GM23248 (cell line): ENCODE measurements around the gene SLC39A1. TPM values are rescaled to one million over a fixed set of nuclear protein-coding genes. Genes with fewer than 3 reads are reported as not detected.

Experiments
- DNase-seq: peaks from one replicate; pipeline ENCODE4 v3.0.0-alpha.2; 2015
- H2AFZ ChIP-seq: fragments of 200-600 bp; sonication (generic); 2 replicates; pipeline ENCODE4 v1.6.1; 2016; ENCODE audit warnings: antibody characterized with exemption
- H3F3A ChIP-seq: fragments of 200-600 bp; sonication (generic); 2 replicates; pipeline ENCODE4 v1.6.1; 2016; ENCODE audit warnings: mild to moderate bottlenecking, antibody characterized with exemption, mixed run types; ENCODE audit not compliant: insufficient read depth
- H3K27ac ChIP-seq: fragments of 200-600 bp; sonication (generic); 2 replicates; pipeline ENCODE4 v1.5.1; 2016; ENCODE audit warnings: mild to moderate bottlenecking
- H3K27me3 ChIP-seq: fragments of 200-600 bp; sonication (generic); replicated peaks from 2 replicates; pipeline ENCODE4 v1.6.1; 2016; ENCODE audit warnings: mild to moderate bottlenecking; ENCODE audit not compliant: insufficient read depth
- H3K36me3 ChIP-seq: fragments of 200-600 bp; sonication (generic); 2 replicates; pipeline ENCODE4 v1.6.1; 2016; ENCODE audit warnings: low read depth, mild to moderate bottlenecking
- H3K4me1 ChIP-seq: fragments of 200-600 bp; sonication (generic); 2 replicates; pipeline ENCODE4 v1.6.1; 2016; ENCODE audit warnings: mild to moderate bottlenecking; ENCODE audit not compliant: insufficient read depth
- H3K4me2 ChIP-seq: fragments of 200-600 bp; sonication (generic); one replicate; pipeline ENCODE4 v1.6.1; 2016; ENCODE audit warnings: mild to moderate bottlenecking; ENCODE audit not compliant: unreplicated experiment
- H3K4me3 ChIP-seq: fragments of 200-600 bp; sonication (generic); 2 replicates; pipeline ENCODE4 v1.5.1; 2016; ENCODE audit warnings: mild to moderate bottlenecking
- H3K79me2 ChIP-seq: fragments of 200-600 bp; sonication (generic); 2 replicates; pipeline ENCODE4 v1.6.1; 2016; ENCODE audit warnings: mild to moderate bottlenecking; ENCODE audit not compliant: insufficient read depth
- H3K9ac ChIP-seq: fragments of 200-600 bp; sonication (generic); 2 replicates; pipeline ENCODE4 v1.6.1; 2016; ENCODE audit warnings: mild to moderate bottlenecking
- H3K9me2 ChIP-seq: fragments of 200-600 bp; sonication (generic); 2 replicates; pipeline ENCODE4 v1.6.1; 2016; ENCODE audit warnings: mixed run types, mild to moderate bottlenecking, moderate library complexity; ENCODE audit not compliant: insufficient read depth
- H3K9me3 ChIP-seq: fragments of 200-600 bp; sonication (generic); one replicate; pipeline ENCODE4 v1.6.1; 2017; ENCODE audit warnings: low read depth
- H4K20me1 ChIP-seq: fragments of 200-600 bp; sonication (generic); 2 replicates; pipeline ENCODE4 v1.6.0; 2016; ENCODE audit not compliant: insufficient read depth
- EZH2 ChIP-seq: fragments of 200-600 bp; sonication (generic); IDR thresholded peaks from 2 replicates; pipeline ENCODE4 v1.6.1; 2018; ENCODE audit warnings: antibody characterized with exemption, mild to moderate bottlenecking; ENCODE audit not compliant: insufficient read depth, poor library complexity, severe bottlenecking
- EZH2phosphoT487 ChIP-seq: fragments of 200-600 bp; sonication (generic); IDR thresholded peaks from 2 replicates; pipeline ENCODE4 v1.6.1; 2018; ENCODE audit warnings: antibody characterized with exemption, moderate library complexity, mild to moderate bottlenecking, low read depth; ENCODE audit not compliant: insufficient read depth
- WGBS, 2 experiments: methylation state at CpG; one replicate each; pipeline ENCODE4 v1.1.6; 2015 to 2017; ENCODE audit warnings: low lambda C conversion rate in 2 of 2, low coverage in 1 of 2; ENCODE audit errors: missing lambda C conversion rate in 2 of 2; 5-methylcytosine and 5-hydroxymethylcytosine counted together
- in situ Hi-C: fragments of 300-500 bp; cut with MboI; formaldehyde crosslinking; loops from 2 replicates; pipeline ENCODE4 v1.15.0; 2020
- polyA plus RNA-seq: library from polyadenylated mRNA; unstranded; fragments of >200 nt; fragmentation: Nextera tagmentation; extraction: Ambion mirVana; gene quantifications from 2 replicates; pipeline ENCODE4 v1.2.1, GENCODE V29; 2016
- total RNA-seq: library from RNA; depleted of rRNA; stranded (reverse); fragments of >200 nt; shearing (Covaris generic); gene quantifications from 2 replicates; pipeline ENCODE4 v1.2.3, GENCODE V29; 2014

SLC39A1 gene
- total and polyA plus RNA-seq, 2 experiments from 2014 or later = 91.9 to 120 TPM

DNA sequence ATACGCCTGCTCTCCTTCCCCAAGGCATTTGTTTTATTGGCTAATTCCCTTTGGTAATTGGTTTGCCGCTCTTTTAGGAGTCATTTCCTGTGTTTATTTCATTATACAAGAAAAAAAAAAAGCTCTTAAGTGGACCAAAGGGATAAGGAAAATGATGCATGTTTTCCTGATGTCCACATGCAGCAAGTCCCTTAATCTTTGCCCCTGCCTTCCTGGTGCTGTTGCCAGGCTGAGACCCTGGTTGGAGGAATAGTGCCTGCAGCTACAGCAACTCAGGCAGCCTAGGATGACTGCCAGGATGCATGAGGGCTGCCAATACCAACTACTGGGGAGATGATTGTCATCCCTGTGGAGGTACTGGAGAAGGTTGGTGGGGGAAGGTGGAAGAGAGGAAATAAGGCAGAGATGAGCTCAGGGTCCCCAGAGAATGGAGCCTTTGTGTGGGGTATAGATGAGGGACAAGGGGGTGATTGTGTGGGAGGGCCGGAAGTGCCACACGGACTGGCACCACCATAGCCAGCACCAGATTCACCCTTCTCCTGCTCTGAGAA is 34.5 kb downstream of the SLC39A1 start:
- Histone ChIP-seq H3K4me1 (peaks cover 13% of the 10 kb centered on the region), H4K20me1 (no peaks in the 10 kb centered on the region), H3K36me3 (no peaks in the 10 kb centered on the region), H3K79me2 (no peaks in the 10 kb centered on the region), H3K4me2 (no peak overlapping the region), H3F3A (peaks cover 17% of the 10 kb centered on the region), H3K27ac (no peak overlapping the region), H3K4me3 (no peak overlapping the region), H3K27me3 (no peaks in the 10 kb centered on the region), H3K9me2 (no peaks in the 10 kb centered on the region), H3K9me3 (no peaks in the 10 kb centered on the region), H2AFZ (no peak overlapping the region), H3K9ac (no peak overlapping the region)
- TF ChIP-seq EZH2 = no peak
- TF ChIP-seq EZH2phosphoT487 = no peak
- in situ Hi-C loops = no loop called here
- 42 to 49% methylated on average over 4 of the region's 4 CpGs for WGBS, 2 experiments
- peak; percentile 39 for DNase-seq

DNA sequence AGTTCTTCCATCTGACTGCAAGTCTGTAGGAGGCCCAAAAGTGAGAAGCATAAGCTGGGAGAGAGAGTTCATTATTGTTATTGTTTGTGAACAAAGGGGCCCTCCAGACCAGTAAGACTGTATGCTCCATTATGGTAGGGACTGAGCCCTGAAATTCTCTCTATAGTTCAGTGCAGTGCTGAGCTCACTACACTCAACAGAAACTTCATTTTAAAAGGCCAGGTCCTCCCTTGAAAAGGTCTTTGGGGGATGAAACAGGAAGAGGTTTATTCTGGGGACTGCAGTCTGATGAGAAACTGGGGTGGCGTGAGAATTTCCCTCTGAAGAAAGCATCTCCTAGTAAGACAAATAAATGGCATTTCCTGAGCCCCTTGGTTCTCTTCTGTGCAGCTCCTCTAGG is 35.1 kb downstream of the SLC39A1 start:
- Histone ChIP-seq H3K4me3 (no peak overlapping the region), H3K4me1 (peaks cover 17% of the 10 kb centered on the region), H3K27me3 (no peaks in the 10 kb centered on the region), H3K36me3 (no peaks in the 10 kb centered on the region), H3K79me2 (no peaks in the 10 kb centered on the region), H3K9me2 (no peaks in the 10 kb centered on the region), H3F3A (peaks cover 23% of the 10 kb centered on the region), H2AFZ (no peak overlapping the region), H3K27ac (no peak overlapping the region), H3K4me2 (no peak overlapping the region), H3K9me3 (no peaks in the 10 kb centered on the region), H4K20me1 (no peaks in the 10 kb centered on the region), H3K9ac (no peak overlapping the region)
- no peak for DNase-seq
- TF ChIP-seq EZH2 (no peak), EZH2phosphoT487 (no peak)
- in situ Hi-C loops = no loop called here
- WGBS, 2 experiments = 65 to 73% methylated on average over 1 of the region's 1 CpG

DNA sequence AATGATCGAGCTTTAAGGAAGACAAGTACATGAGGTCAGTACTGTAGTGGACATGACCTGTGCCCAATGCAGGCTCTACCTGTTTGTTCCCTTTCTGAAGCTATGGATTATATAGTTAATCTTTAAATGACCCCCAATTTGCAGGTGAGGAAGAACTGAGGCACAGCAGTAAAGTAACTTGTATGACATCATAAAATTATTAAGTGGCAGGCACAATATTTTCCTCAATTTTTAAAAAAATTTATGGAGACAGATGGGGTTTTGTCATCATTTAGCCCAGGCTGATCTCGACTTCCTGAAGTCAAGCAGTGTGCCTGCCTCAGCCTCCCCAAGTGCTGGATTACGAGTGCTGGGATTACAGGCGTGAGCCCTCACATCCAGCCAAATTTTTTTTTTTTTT is 36.9 kb downstream of the SLC39A1 start:
- in situ Hi-C loops = no loop called here

DNA sequence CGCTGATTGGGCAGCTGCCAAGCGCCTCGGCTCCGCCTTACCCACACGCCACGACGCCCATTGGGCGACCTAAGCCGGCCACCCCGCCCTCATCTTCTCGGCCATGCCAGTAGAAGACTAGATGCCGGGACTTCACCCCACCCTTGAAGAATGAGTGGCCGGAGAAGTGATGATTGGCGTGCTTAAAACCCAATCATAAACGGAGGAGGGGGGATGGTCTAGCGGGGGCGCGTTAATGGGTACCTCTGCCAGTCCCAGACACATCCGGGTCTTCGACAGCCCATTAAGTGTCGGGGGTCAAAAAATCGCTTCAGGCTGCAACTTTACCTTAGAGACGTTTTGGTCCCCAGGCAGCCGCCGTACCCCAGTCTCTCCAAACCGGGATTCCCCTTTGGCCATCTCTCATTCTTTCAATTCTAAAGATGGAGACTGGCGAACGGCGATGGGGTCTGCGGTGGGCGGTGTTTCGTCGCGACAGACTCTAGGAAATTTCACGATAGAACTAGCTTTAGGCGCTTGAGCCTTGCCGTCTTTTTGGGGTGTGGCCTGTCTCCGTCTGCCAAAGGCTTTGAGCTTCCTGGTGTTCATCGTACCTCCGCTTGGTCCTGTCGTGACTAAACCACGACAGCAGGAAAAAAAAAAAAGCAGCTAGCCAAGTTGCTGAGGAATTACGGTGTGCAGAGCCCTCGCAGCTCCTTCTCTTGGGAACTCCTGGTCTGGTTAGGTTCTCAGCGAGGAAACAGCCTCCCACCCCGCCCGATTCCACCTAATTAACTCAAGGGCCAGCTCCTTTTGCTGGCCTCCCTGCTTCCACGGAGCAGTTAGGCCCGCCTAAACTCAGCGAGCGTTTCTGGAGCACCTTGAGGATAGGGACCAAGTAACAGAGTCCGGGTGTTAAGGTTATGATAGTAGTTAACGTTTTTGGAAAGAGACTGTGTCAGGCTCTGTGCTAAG is 40.1 kb downstream of the SLC39A1 start, which contains the start of gene GATAD2B:
Gene GATAD2B (minus strand): TSS at position 1 of the 954 bp plus-strand sequence. CDS start 94,625 bp downstream, outside the sequence.
- no peak for TF ChIP-seq EZH2
- no peak for TF ChIP-seq EZH2phosphoT487
- WGBS, 2 experiments = 0 to 1% methylated on average over 50 to 53 of the region's 53 CpGs
- H3K27me3 ChIP-seq = no peaks in the 10 kb centered on the region
- H3K79me2 ChIP-seq = peaks cover 40% of the 10 kb centered on the region
- peak within 1 kb of the TSS; percentile 90 for H3K27ac ChIP-seq
- H3F3A ChIP-seq = peaks cover 41% of the 10 kb centered on the region
- peaks cover 23% of the 10 kb centered on the region for H4K20me1 ChIP-seq
- H3K9ac ChIP-seq = peak within 1 kb of the TSS; percentile 87
- DNase-seq = peak; percentile 100
- no peaks in the 10 kb centered on the region for H3K9me3 ChIP-seq
- peaks cover 30% of the 10 kb centered on the region for H3K4me1 ChIP-seq
- peak within 1 kb of the TSS; percentile 90 for H3K4me2 ChIP-seq
- H2AFZ ChIP-seq = peak within 1 kb of the TSS; percentile 94
- no peaks in the 10 kb centered on the region for H3K36me3 ChIP-seq
- no peaks in the 10 kb centered on the region for H3K9me2 ChIP-seq
- H3K4me3 ChIP-seq = peak within 1 kb of the TSS; percentile 96
- in situ Hi-C loops = no loop called here

More for the DNA sequence above, 36.9 kb downstream of the SLC39A1 start:
- no peak overlapping the region for H3K4me2 ChIP-seq
- H3K79me2 ChIP-seq = peaks cover 9% of the 10 kb centered on the region
- TF ChIP-seq EZH2 (no peak), EZH2phosphoT487 (no peak)
- H3K27ac ChIP-seq = no peak overlapping the region
- H4K20me1 ChIP-seq = peaks cover 1% of the 10 kb centered on the region; the same call in 1 of the 2 replicates
- H3K27me3 ChIP-seq = no peaks in the 10 kb centered on the region
- peaks cover 33% of the 10 kb centered on the region for H3F3A ChIP-seq
- no peaks in the 10 kb centered on the region for H3K36me3 ChIP-seq
- H2AFZ ChIP-seq = no peak overlapping the region
- WGBS, 2 experiments = 73 to 75% methylated on average over 4 of the region's 4 CpGs
- H3K4me1 ChIP-seq = peaks cover 18% of the 10 kb centered on the region
- H3K9me2 ChIP-seq = no peaks in the 10 kb centered on the region
- no peak for DNase-seq
- H3K4me3 ChIP-seq = no peak overlapping the region
- no peaks in the 10 kb centered on the region for H3K9me3 ChIP-seq
- H3K9ac ChIP-seq = no peak overlapping the region
